Naive thymus-derived CD8-positive, alpha-beta T cell (primary cell): ENCODE data around the gene KRT78. TPM values are rescaled to one million over a fixed set of nuclear protein-coding genes. Genes with fewer than 3 reads are reported as not detected.

Source experiments
- ATAC-seq, 2 donors: fragments of 150-1000 bp; cut with Tn5 transposase in 1 of 2; sonication (Bioruptor Pico), chemical (Tn5 transposase) in 1 of 2; 1 replicate in 1 of 2; 2 replicates in 1 of 2; pipeline ENCODE4 v1.10.0; 2021; ENCODE audit warnings: mild to moderate bottlenecking in 2 of 2, moderate library complexity in 2 of 2
- POLR2A ChIA-PET: fragments of 350-600 bp; sonication (Branson Sonifier 250); formaldehyde crosslinking; loops from one replicate; lab custom pipeline; 2021; ENCODE audit warnings: antibody characterized with exemption; lab: Charles Lee
- DNase-seq, 10 donors: peaks; one replicate each; pipeline versions ENCODE4 v3.0.0 to v3.0.0-alpha.2; 2020 to 2022
- H3K27ac Mint-ChIP-seq, 10 donors: one replicate each; pipeline ENCODE4 v1.8.0; 2020 to 2022; ENCODE audit warnings: mild to moderate bottlenecking in 10 of 10, mixed read lengths in 10 of 10, moderate library complexity in 4 of 10, inconsistent platforms in 1 of 10
- H3K27me3 Mint-ChIP-seq, 5 donors: one replicate each; pipeline ENCODE4 v1.8.0; 2021 to 2022; ENCODE audit warnings: mixed read lengths in 5 of 5
- H3K36me3 Mint-ChIP-seq, 3 donors: one replicate each; pipeline ENCODE4 v1.8.0; 2020 to 2022; ENCODE audit warnings: mixed read lengths in 3 of 3, mild to moderate bottlenecking in 2 of 3, inconsistent platforms in 1 of 3
- H3K4me1 Mint-ChIP-seq, 4 donors: one replicate each; pipeline ENCODE4 v1.8.0; 2021 to 2022; ENCODE audit warnings: mixed read lengths in 4 of 4
- H3K4me3 Mint-ChIP-seq, 10 donors: one replicate each; pipeline ENCODE4 v1.8.0; 2020 to 2022; ENCODE audit warnings: mild to moderate bottlenecking in 10 of 10, mixed read lengths in 10 of 10, moderate library complexity in 6 of 10, inconsistent platforms in 1 of 10
- H3K9me3 Mint-ChIP-seq, 9 donors: one replicate each; pipeline ENCODE4 v1.8.0; 2020 to 2022; ENCODE audit warnings: mixed read lengths in 9 of 9, mild to moderate bottlenecking in 3 of 9, inconsistent platforms in 1 of 9, moderate library complexity in 1 of 9
- polyA plus RNA-seq, 3 donors: library from polyadenylated mRNA; unstranded; fragments of 300-500 nt; fragmentation: Illumina TruSeq; gene quantifications; one replicate each; pipeline ENCODE4 v1.2.3, GENCODE V29; 2021
- total RNA-seq, 8 experiments: library from RNA in 2 of 8; stranded (reverse) in 2 of 8; gene quantifications; one replicate each; pipeline ENCODE4 v1.2.3 and lab custom pipeline; 2021 to 2026

Gene KRT78
- total and polyA plus RNA-seq, 5 experiments from 2014 or later, result not detected

GRCh38 chr12:52811191-52812072, 37.4 kb downstream of the KRT78 start:
- no peak for ATAC-seq
- H3K27me3 Mint-ChIP-seq, result peaks cover 0 to 10% (median 2%) of the 10 kb centered on the region in 5 donors
- H3K9me3 Mint-ChIP-seq, result no peaks in the 10 kb centered on the region
- H3K27ac Mint-ChIP-seq, result no peak overlapping the region
- DNase-seq, result no peak
- POLR2A ChIA-PET, result no interaction called here
- no peaks in the 10 kb centered on the region for H3K36me3 Mint-ChIP-seq
- no peaks in the 10 kb centered on the region for H3K4me1 Mint-ChIP-seq
- no peak overlapping the region for H3K4me3 Mint-ChIP-seq

- Mint-ChIP-seq H3K27ac (no peak overlapping the region), H3K4me1 (no peaks in the 10 kb centered on the region), H3K9me3 (no peaks in the 10 kb centered on the region), H3K4me3 (no peak overlapping the region), H3K27me3 (peaks cover 0 to 10% (median 2%) of the 10 kb centered on the region in 5 donors), H3K36me3 (no peaks in the 10 kb centered on the region)
- POLR2A ChIA-PET, result no interaction called here
- DNase-seq (no peak), ATAC-seq (no peak)
Measured at GRCh38 chr12:52810554-52810953, 38.2 kb downstream of the KRT78 start.

GRCh38 chr12:52809166-52809565, 39.6 kb downstream of the KRT78 start:
- H3K4me3 Mint-ChIP-seq, result no peak overlapping the region
- POLR2A ChIA-PET, result no interaction called here
- peaks cover 0 to 10% (median 2%) of the 10 kb centered on the region in 5 donors for H3K27me3 Mint-ChIP-seq
- no peak overlapping the region for H3K27ac Mint-ChIP-seq
- DNase-seq (no peak), ATAC-seq (no peak)
- H3K9me3 Mint-ChIP-seq, result no peaks in the 10 kb centered on the region
- H3K36me3 Mint-ChIP-seq, result no peaks in the 10 kb centered on the region
- no peaks in the 10 kb centered on the region for H3K4me1 Mint-ChIP-seq

- H3K36me3 Mint-ChIP-seq, result no peaks in the 10 kb centered on the region
- DNase-seq (no peak), ATAC-seq (no peak)
- H3K27ac Mint-ChIP-seq, result peak overlapping the region in 1 of 10 donors; percentile 2
- no peaks in the 10 kb centered on the region for H3K9me3 Mint-ChIP-seq
- H3K4me3 Mint-ChIP-seq, result no peak overlapping the region
- POLR2A ChIA-PET, result no interaction called here
- H3K4me1 Mint-ChIP-seq, result no peaks in the 10 kb centered on the region
- peaks cover 0 to 10% (median 2%) of the 10 kb centered on the region in 5 donors for H3K27me3 Mint-ChIP-seq
Measured at GRCh38 chr12:52808573-52809160, 40.1 kb downstream of the KRT78 start.

GRCh38 chr12:52807544-52808470, 41.0 kb downstream of the KRT78 start:
- no peak overlapping the region for H3K4me3 Mint-ChIP-seq

GRCh38 chr12:52806821-52807543, 41.8 kb downstream of the KRT78 start:
- peaks cover 0 to 10% (median 2%) of the 10 kb centered on the region in 5 donors for H3K27me3 Mint-ChIP-seq

More at GRCh38 chr12:52807544-52808470, 41.0 kb downstream of the KRT78 start:
- H3K9me3 Mint-ChIP-seq, result no peaks in the 10 kb centered on the region
- peak overlapping the region in 3 of 10 donors; percentile 53 to 83 (median 61) for H3K27ac Mint-ChIP-seq
- no peaks in the 10 kb centered on the region for H3K36me3 Mint-ChIP-seq
- peaks cover 0 to 10% (median 2%) of the 10 kb centered on the region in 5 donors for H3K27me3 Mint-ChIP-seq
- H3K4me1 Mint-ChIP-seq, result no peaks in the 10 kb centered on the region
- DNase-seq, result no peak
- POLR2A ChIA-PET, result no interaction called here
- no peak for ATAC-seq

GRCh38 chr12:52806169-52806811, 42.5 kb downstream of the KRT78 start:
- POLR2A ChIA-PET, result no interaction called here
- peaks cover 0 to 10% (median 2%) of the 10 kb centered on the region in 5 donors for H3K27me3 Mint-ChIP-seq
- no peak for DNase-seq
- no peaks in the 10 kb centered on the region for H3K9me3 Mint-ChIP-seq
- H3K4me1 Mint-ChIP-seq, result peaks cover 0 to 6% (median 0%) of the 10 kb centered on the region in 4 donors
- no peak overlapping the region for H3K4me3 Mint-ChIP-seq
- peak overlapping the region in 3 of 10 donors; percentile 2 to 35 (median 2) for H3K27ac Mint-ChIP-seq
- no peaks in the 10 kb centered on the region for H3K36me3 Mint-ChIP-seq
- no peak for ATAC-seq

More at GRCh38 chr12:52806821-52807543, 41.8 kb downstream of the KRT78 start:
- DNase-seq (no peak), ATAC-seq (no peak)
- Mint-ChIP-seq H3K27ac (peak overlapping the region in 2 of 10 donors; percentile 41 to 70), H3K4me1 (peaks cover 0 to 3% (median 0%) of the 10 kb centered on the region in 4 donors), H3K4me3 (no peak overlapping the region), H3K9me3 (no peaks in the 10 kb centered on the region), H3K36me3 (no peaks in the 10 kb centered on the region)
- POLR2A ChIA-PET, result no interaction called here

GRCh38 chr12:52805739-52806138, 43.1 kb downstream of the KRT78 start:
- no peak for DNase-seq
- H3K27ac Mint-ChIP-seq, result peak overlapping the region in 1 of 10 donors; percentile 35
- peaks cover 0 to 6% (median 0%) of the 10 kb centered on the region in 4 donors for H3K4me1 Mint-ChIP-seq
- no peaks in the 10 kb centered on the region for H3K36me3 Mint-ChIP-seq
- POLR2A ChIA-PET, result no interaction called here
- peaks cover 0 to 10% (median 2%) of the 10 kb centered on the region in 5 donors for H3K27me3 Mint-ChIP-seq
- no peak overlapping the region for H3K4me3 Mint-ChIP-seq
- no peaks in the 10 kb centered on the region for H3K9me3 Mint-ChIP-seq
- ATAC-seq, result no peak

- Mint-ChIP-seq H3K27me3 (peaks cover 0 to 10% (median 2%) of the 10 kb centered on the region in 5 donors), H3K4me3 (no peak overlapping the region), H3K36me3 (no peaks in the 10 kb centered on the region), H3K4me1 (peaks cover 0 to 6% (median 0%) of the 10 kb centered on the region in 4 donors), H3K27ac (peak overlapping the region in 2 of 10 donors; percentile 35 to 47), H3K9me3 (no peaks in the 10 kb centered on the region)
- ATAC-seq (no peak), DNase-seq (no peak)
- POLR2A ChIA-PET, result interaction anchor here (0.7 kb wide), 2 partner anchors 98 to 650 kb away, joined by 4 to 5 read pairs; no protein-coding TSS in a partner anchor
Measured at GRCh38 chr12:52805000-52805399, 43.8 kb downstream of the KRT78 start.

GRCh38 chr12:52802442-52802841, 46.4 kb downstream of the KRT78 start:
- no peak for ATAC-seq
- no peak for DNase-seq
- H3K27ac Mint-ChIP-seq, result peak overlapping the region in 3 of 10 donors; percentile 21 to 49 (median 43)
- peaks cover 0 to 9% (median 0%) of the 10 kb centered on the region in 4 donors for H3K4me1 Mint-ChIP-seq
- H3K4me3 Mint-ChIP-seq, result no peak overlapping the region
- peaks cover 0 to 3% (median under 1%) of the 10 kb centered on the region in 5 donors for H3K27me3 Mint-ChIP-seq
- POLR2A ChIA-PET, result interaction anchor here (0.6 kb wide), 1 partner anchor 14 kb away, joined by 3 read pairs; no protein-coding TSS in a partner anchor
- H3K36me3 Mint-ChIP-seq, result no peaks in the 10 kb centered on the region
- no peaks in the 10 kb centered on the region for H3K9me3 Mint-ChIP-seq

- Mint-ChIP-seq H3K27me3 (peaks cover 0 to 3% (median 0%) of the 10 kb centered on the region in 5 donors), H3K9me3 (no peaks in the 10 kb centered on the region), H3K27ac (peak overlapping the region in 3 of 10 donors; percentile 22 to 48 (median 24)), H3K36me3 (no peaks in the 10 kb centered on the region), H3K4me3 (no peak overlapping the region), H3K4me1 (peaks cover 0 to 9% (median 0%) of the 10 kb centered on the region in 4 donors)
- no peak for DNase-seq
- no peak for ATAC-seq
- POLR2A ChIA-PET, result interaction anchor here (0.6 kb wide), 1 partner anchor 13 kb away, joined by 3 read pairs; no protein-coding TSS in a partner anchor
Measured at GRCh38 chr12:52801773-52802172, 47.0 kb downstream of the KRT78 start.
